HG03469 (cell line): ENCODE results near the gene ZP4.
"Not testable (repeated sequence)": the region's sequence is repeated elsewhere in the genome, so short reads cannot be mapped to it uniquely, and the experiment has no call there.

Experiments
- ATAC-seq: cut with Tn5 transposase; IDR thresholded peaks from one replicate; pipeline ENCODE4 v1.9.1; 2021; ENCODE audit warnings: mild to moderate bottlenecking, moderate library complexity, moderate number of reproducible peaks; ENCODE audit not compliant: unreplicated experiment

The ZP4 gene

GRCh38 chr1:237878406-237878805 lies 12.3 kb downstream of the ZP4 start:
- ATAC-seq, result no peak

GRCh38 chr1:237877631-237878030 lies 13.1 kb downstream of the ZP4 start:
- no peak for ATAC-seq

- no peak for ATAC-seq
These were observed 15.4 kb downstream of the ZP4 start for GRCh38 chr1:237875291-237875690.

GRCh38 chr1:237873487-237874211 lies 17.1 kb downstream of the ZP4 start:
- ATAC-seq, result no peak

- no peak for ATAC-seq
These were observed 21.7 kb downstream of the ZP4 start for GRCh38 chr1:237868817-237869600.

GRCh38 chr1:237867380-237867888 lies 23.3 kb downstream of the ZP4 start:
- no peak for ATAC-seq

- no peak for ATAC-seq
These were observed 26.1 kb downstream of the ZP4 start for GRCh38 chr1:237864338-237865244.

GRCh38 chr1:237863234-237863633 lies 27.5 kb downstream of the ZP4 start:
- ATAC-seq, result no peak

GRCh38 chr1:237861944-237862343 lies 28.8 kb downstream of the ZP4 start:
- no peak for ATAC-seq

GRCh38 chr1:237858992-237859391 lies 31.7 kb downstream of the ZP4 start:
- ATAC-seq, result no peak

GRCh38 chr1:237857455-237857854 lies 33.3 kb downstream of the ZP4 start:
- ATAC-seq, result no peak

- no peak for ATAC-seq
These were observed 38.4 kb downstream of the ZP4 start for GRCh38 chr1:237852342-237852741.

- ATAC-seq, result no peak
These were observed 39.4 kb downstream of the ZP4 start for GRCh38 chr1:237851210-237851845.

GRCh38 chr1:237843516-237843915 lies 47.2 kb downstream of the ZP4 start:
- ATAC-seq, result not testable (repeated sequence)

GRCh38 chr1:237841485-237841884 lies 49.2 kb downstream of the ZP4 start:
- ATAC-seq, result no peak

GRCh38 chr1:237838904-237839534 lies 51.7 kb downstream of the ZP4 start:
- ATAC-seq, result no peak

GRCh38 chr1:237838320-237838719 lies 52.4 kb downstream of the ZP4 start:
- no peak for ATAC-seq

GRCh38 chr1:237834461-237834860 lies 56.3 kb downstream of the ZP4 start:
- ATAC-seq, result no peak

- ATAC-seq, result no peak
These were observed 56.7 kb downstream of the ZP4 start for GRCh38 chr1:237834048-237834447.

GRCh38 chr1:237832858-237833257 lies 57.9 kb downstream of the ZP4 start:
- ATAC-seq, result no peak
